A673 (cell line): ENCODE data around the gene RNF115. TPM values are rescaled to one million over a fixed set of nuclear protein-coding genes. Genes with fewer than 3 reads are reported as not detected.
"Not testable (repeated sequence)": the region's sequence is repeated elsewhere in the genome, so short reads cannot be mapped to it uniquely, and the experiment has no call there.

Experiments
- BruUV-seq: library from RNA; stranded (reverse); fragments of 400-500 nt; replicated peaks from 2 replicates; lab custom pipeline; 2021; lab: Mats Ljungman, UMichigan
- CTCF ChIA-PET: fragments of 300-600 bp; sonication (Branson Sonifier 250); formaldehyde crosslinking; loops from one replicate; lab custom pipeline; 2022; ENCODE audit warnings: antibody characterized with exemption; lab: Charles Lee
- POLR2A ChIA-PET: fragments of 300-600 bp; sonication (Branson Sonifier 250); formaldehyde crosslinking; loops from one replicate; lab custom pipeline; 2022; ENCODE audit warnings: antibody characterized with exemption; ENCODE audit not compliant: low non-redundant PET; lab: Charles Lee
- DNase-seq: peaks from one replicate; pipeline ENCODE4 v3.0.0-alpha.2; 2015; ENCODE audit warnings: low spot score
- H3K27ac ChIP-seq: fragments of 200-600 bp; sonication (generic); 2 replicates; pipeline ENCODE4 v1.5.1; 2016; ENCODE audit warnings: mixed run types, low read depth, mild to moderate bottlenecking, mixed read lengths, antibody characterized with exemption, low read length; ENCODE audit not compliant: poor library complexity, severe bottlenecking
- H3K27me3 ChIP-seq: fragments of 200-600 bp; sonication (generic); replicated peaks from 2 replicates; pipeline ENCODE4 v1.6.1; 2017; ENCODE audit warnings: mixed run types, low read depth, mild to moderate bottlenecking, mixed read lengths, antibody characterized with exemption, low read length; ENCODE audit not compliant: insufficient read depth, poor library complexity
- H3K36me3 ChIP-seq: fragments of 200-600 bp; sonication (generic); 2 replicates; pipeline ENCODE4 v1.6.1; 2016; ENCODE audit warnings: mixed run types, mild to moderate bottlenecking, mixed read lengths, antibody characterized with exemption, low read length; ENCODE audit not compliant: insufficient read depth, poor library complexity, severe bottlenecking
- H3K4me1 ChIP-seq: fragments of 200-600 bp; sonication (generic); 2 replicates; pipeline ENCODE4 v1.6.1; 2017; ENCODE audit warnings: mixed run types, mild to moderate bottlenecking, mixed read lengths, antibody characterized with exemption, low read length; ENCODE audit not compliant: insufficient read depth, poor library complexity, severe bottlenecking
- H3K4me3 ChIP-seq: fragments of 200-600 bp; sonication (generic); 2 replicates; pipeline ENCODE4 v1.5.1; 2016; ENCODE audit warnings: low read depth, mixed run types, mild to moderate bottlenecking, mixed read lengths, low read length; ENCODE audit not compliant: poor library complexity, severe bottlenecking
- H3K9me3 ChIP-seq: fragments of 200-600 bp; sonication (generic); 2 replicates; pipeline ENCODE4 v1.6.1; 2016; ENCODE audit warnings: mixed run types, low read depth, mild to moderate bottlenecking, mixed read lengths, antibody characterized with exemption, low read length; ENCODE audit not compliant: poor library complexity, severe bottlenecking
- CTCF ChIP-seq: fragments of 300-800, 200-600 bp; sonication (generic); conservative IDR thresholded peaks from 2 replicates; pipeline ENCODE4 v1.5.1; 2017; ENCODE audit warnings: low read depth, mild to moderate bottlenecking, antibody characterized with exemption, low read length, moderate library complexity, mixed read lengths
- EZH2 ChIP-seq: fragments of 200-600 bp; sonication (generic); IDR thresholded peaks from 2 replicates; pipeline ENCODE4 v1.6.1; 2017; ENCODE audit warnings: borderline replicate concordance, low read depth, mild to moderate bottlenecking, mixed read lengths, antibody characterized with exemption, low read length; ENCODE audit not compliant: poor library complexity, severe bottlenecking
- intact Hi-C: fragments of 100-400 bp; cut with micrococcal nuclease; formaldehyde crosslinking; loops from one replicate; pipeline ENCODE4 v1.10.0; 2022; ENCODE audit not compliant: unreplicated experiment
- total RNA-seq: library from RNA; stranded (reverse); gene quantifications from 2 replicates; pipeline ENCODE4 v1.2.3, GENCODE V29; 2021

RNF115 gene
- total RNA-seq, 1 experiment from 2014 or later = 18.0 TPM

GRCh38 chr1:145824499-145824842, 576 bp upstream of the RNF115 start:
- intact Hi-C loops = loop anchor here (2.0 kb wide), 1 partner anchor 14 kb away; no protein-coding TSS in a partner anchor
- Histone ChIP-seq H3K4me1 (peaks cover 10% of the 10 kb centered on the region), H3K4me3 (peak overlapping the region; percentile 85), H3K36me3 (peaks cover 38% of the 10 kb centered on the region), H3K27me3 (no peaks in the 10 kb centered on the region), H3K9me3 (no peaks in the 10 kb centered on the region), H3K27ac (peak overlapping the region; percentile 90)
- POLR2A ChIA-PET = no interaction called here
- CTCF ChIA-PET = interaction anchor here (1.1 kb wide), 1 partner anchor 103 kb away, joined by 5 read pairs; no protein-coding TSS in a partner anchor
- TF ChIP-seq EZH2 (no peak), CTCF (no peak)
- DNase-seq = no peak
- TSS peak; percentile 71 for BruUV-seq

GRCh38 chr1:145822779-145823331, 1.0 kb downstream of the RNF115 start:
- BruUV-seq, H3K27ac ChIP-seq: not testable (repeated sequence)

GRCh38 chr1:145818095-145818494, 5.8 kb downstream of the RNF115 start:
- CTCF ChIA-PET, H3K27me3 ChIP-seq, intact Hi-C loops, H3K4me3 ChIP-seq, H3K27ac ChIP-seq, DNase-seq, BruUV-seq, POLR2A ChIA-PET, H3K4me1 ChIP-seq, H3K9me3 ChIP-seq, H3K36me3 ChIP-seq: not testable (repeated sequence)

More at GRCh38 chr1:145822779-145823331, 1.0 kb downstream of the RNF115 start:
- H3K27me3 ChIP-seq, intact Hi-C loops, H3K9me3 ChIP-seq, POLR2A ChIA-PET, DNase-seq, H3K4me3 ChIP-seq, CTCF ChIA-PET: not testable (repeated sequence)
- Histone ChIP-seq H3K36me3 (peaks cover 22% of the 10 kb centered on the region), H3K4me1 (peaks cover 10% of the 10 kb centered on the region)

- H3K27me3 ChIP-seq, H3K27ac ChIP-seq, H3K9me3 ChIP-seq, H3K4me1 ChIP-seq, POLR2A ChIA-PET, BruUV-seq, intact Hi-C loops, H3K36me3 ChIP-seq, DNase-seq, CTCF ChIA-PET: not testable (repeated sequence)
- peak overlapping the region; percentile 15 for H3K4me3 ChIP-seq
Observed at GRCh38 chr1:145812977-145813810, 10.7 kb downstream of the RNF115 start.
